Omental fat pad (tissue), 4 donors: ENCODE results near the gene RAD1. TPM values are rescaled to one million over a fixed set of nuclear protein-coding genes. Genes with fewer than 3 reads are reported as not detected.

Experiments
- ATAC-seq: fragments of 150-250 bp; one replicate; pipeline ENCODE4 v1.9.1; 2016; ENCODE audit warnings: mild to moderate bottlenecking, moderate library complexity; ENCODE audit not compliant: low FRiP score
- DNase-seq: peaks from one replicate; pipeline ENCODE4 v3.0.0-alpha.2; 2019; ENCODE audit warnings: low spot score
- total RNA-seq, 4 donors: library from RNA; depleted of rRNA; stranded (reverse); fragments of >200 nt; gene quantifications; one replicate each; pipeline ENCODE4 v1.1.0, GENCODE V29; 2016
- TF ChIP-seq, protein P1 (sequence below), 3 donors: fragments of 450-650 bp; IDR thresholded peaks; one replicate each; pipeline ENCODE4 v1.5.1; 2016 to 2017; ENCODE audit warnings: antibody characterized with exemption in 3 of 3, mild to moderate bottlenecking in 3 of 3, moderate library complexity in 2 of 3

The RAD1 gene
- total RNA-seq, 4 donors from 2014 or later, result 12.3 to 22.9 (median 16.0) TPM

DNA sequence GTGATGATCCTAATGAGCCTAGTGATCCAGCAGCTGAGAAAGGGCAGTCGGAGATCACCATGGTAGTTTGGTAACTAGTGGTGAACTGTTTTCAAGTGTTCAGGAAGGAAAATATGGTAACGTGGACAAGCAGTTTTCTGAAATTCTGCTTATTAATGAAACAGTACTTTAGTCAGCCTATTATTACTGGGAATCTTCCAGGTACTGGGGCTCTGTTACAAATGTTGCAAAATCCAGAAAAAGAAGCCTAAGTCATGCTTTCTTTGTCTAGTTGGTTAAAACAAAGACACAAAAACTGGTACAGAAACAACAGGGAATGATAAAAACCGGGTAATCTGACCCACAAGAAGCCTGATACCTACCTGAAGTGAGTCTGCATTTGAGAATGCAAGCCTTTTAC lies 58.1 kb downstream of the RAD1 start:
- no peak for ATAC-seq
- no peak for DNase-seq
- TF ChIP-seq, protein P1, sequence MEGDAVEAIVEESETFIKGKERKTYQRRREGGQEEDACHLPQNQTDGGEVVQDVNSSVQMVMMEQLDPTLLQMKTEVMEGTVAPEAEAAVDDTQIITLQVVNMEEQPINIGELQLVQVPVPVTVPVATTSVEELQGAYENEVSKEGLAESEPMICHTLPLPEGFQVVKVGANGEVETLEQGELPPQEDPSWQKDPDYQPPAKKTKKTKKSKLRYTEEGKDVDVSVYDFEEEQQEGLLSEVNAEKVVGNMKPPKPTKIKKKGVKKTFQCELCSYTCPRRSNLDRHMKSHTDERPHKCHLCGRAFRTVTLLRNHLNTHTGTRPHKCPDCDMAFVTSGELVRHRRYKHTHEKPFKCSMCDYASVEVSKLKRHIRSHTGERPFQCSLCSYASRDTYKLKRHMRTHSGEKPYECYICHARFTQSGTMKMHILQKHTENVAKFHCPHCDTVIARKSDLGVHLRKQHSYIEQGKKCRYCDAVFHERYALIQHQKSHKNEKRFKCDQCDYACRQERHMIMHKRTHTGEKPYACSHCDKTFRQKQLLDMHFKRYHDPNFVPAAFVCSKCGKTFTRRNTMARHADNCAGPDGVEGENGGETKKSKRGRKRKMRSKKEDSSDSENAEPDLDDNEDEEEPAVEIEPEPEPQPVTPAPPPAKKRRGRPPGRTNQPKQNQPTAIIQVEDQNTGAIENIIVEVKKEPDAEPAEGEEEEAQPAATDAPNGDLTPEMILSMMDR (IDR thresholded peaks at IDR 0.05), result no peak

Other genes starting within 250 kb of the RAD1 start
- not detected for gene TTC23L, start 76.3 kb downstream of the RAD1 start, total RNA-seq
- 10 to 100 TPM; 14.6 to 57.8 (median 23.8) TPM for gene BRIX1, start 207 bp upstream of the RAD1 start, total RNA-seq
- 10 to 100 TPM; 26.2 to 38.9 (median 30.1) TPM for gene DNAJC21, start 14.1 kb upstream of the RAD1 start, total RNA-seq
- not detected for gene AGXT2, start 132.4 kb upstream of the RAD1 start, total RNA-seq